ENCODE data around the gene SLC6A13. TPM values are rescaled to one million over a fixed set of nuclear protein-coding genes. Genes with fewer than 3 reads are reported as not detected.

Gene SLC6A13
- total and polyA plus RNA-seq, 2 of the 8 experiments (the other 6 are each of a cell fraction or from before 2014, with no cell fraction given), result 0.03 TPM; not detected in 1

DNA sequence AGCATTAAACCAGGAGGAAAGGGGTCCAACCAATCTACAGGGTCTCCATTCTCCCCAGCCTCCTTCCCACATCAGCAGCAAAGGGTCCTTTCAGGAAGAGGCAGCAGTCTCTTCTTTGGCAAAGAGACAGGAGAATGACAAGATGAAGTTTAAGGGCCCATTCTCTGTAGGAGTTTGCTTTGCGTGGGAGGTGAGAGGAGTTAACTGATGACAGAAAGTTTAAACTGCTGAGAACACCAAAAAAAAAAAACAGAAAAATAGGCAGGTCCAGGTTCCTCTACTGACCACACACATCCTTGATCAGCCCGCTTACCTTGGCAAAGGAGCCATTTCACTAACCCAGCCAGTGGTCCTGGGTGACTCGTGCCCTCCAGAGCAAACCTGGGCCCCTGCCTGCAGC lies 5.7 kb downstream of the SLC6A13 start:
- H3K9ac ChIP-seq (replicated peaks in 1 of 4; ENCODE audit: extremely low read depth in 1 of 4, low read depth in 3 of 4, low read length in 3 of 4), result no peak overlapping the region
- H3K36me3 ChIP-seq (ENCODE audit: control insufficient read depth in 2 of 4, insufficient read depth in 4 of 4, low read length in 3 of 4), result no peaks in the 10 kb centered on the region
- H4K20me1 ChIP-seq (replicated peaks in 1 of 2; ENCODE audit: control insufficient read depth in 1 of 2, insufficient read depth in 2 of 2, low read length in 2 of 2), result no peaks in the 10 kb centered on the region
- H3K79me2 ChIP-seq (ENCODE audit: control insufficient read depth in 1 of 2, insufficient read depth in 2 of 2, low read length in 2 of 2), result no peaks in the 10 kb centered on the region
- FAIRE-seq (no peak), DNase-seq (ENCODE audit: low read depth in 1 of 2, low spot score in 2 of 2) (peak in 1 of 2 experiments; percentile 22)
- no peaks in the 10 kb centered on the region for H3K4me1 ChIP-seq (replicated peaks in 1 of 4; ENCODE audit: control insufficient read depth in 3 of 4, insufficient read depth in 4 of 4, low read length in 3 of 4)
- H3K4me3 ChIP-seq (ENCODE audit: extremely low read depth in 1 of 4, insufficient read depth in 2 of 4, low read depth in 3 of 4, low read length in 4 of 4), result no peak overlapping the region
- no peak overlapping the region for H2AK5ac ChIP-seq (ENCODE audit: low read depth, low read length)
- no peak overlapping the region for H3K56ac ChIP-seq (replicated peaks; ENCODE audit: insufficient read length, low read depth, low read length)
- no peak overlapping the region for H2BK5ac ChIP-seq (ENCODE audit: low read depth, low read length)
- no peak overlapping the region for H3K14ac ChIP-seq (ENCODE audit: insufficient read length)
- no peaks in the 10 kb centered on the region for H3K23me2 ChIP-seq (ENCODE audit: low read depth, low read length)
- H2BK120ac ChIP-seq (replicated peaks; ENCODE audit: low read depth, low read length), result no peak overlapping the region
- no peak overlapping the region for H2AFZ ChIP-seq (ENCODE audit: low read length)
- H2BK12ac ChIP-seq (ENCODE audit: low read depth, low read length), result no peak overlapping the region
- H3K27me3 ChIP-seq (replicated peaks in 1 of 4; ENCODE audit: control insufficient read depth in 3 of 4, extremely low read depth in 1 of 4, insufficient read depth in 3 of 4, low read length in 3 of 4), result 0 out of 7 replicates have a peak, but pooled peaks cover 0 to 5% (median 0%) of the 10 kb centered on the region in 4 experiments
- H2BK20ac ChIP-seq (ENCODE audit: low read length), result no peak overlapping the region
- CTCF ChIA-PET (ENCODE audit: partially characterized antibody), result interaction anchor here (1.2 kb wide), 1 partner anchor 37 kb away, joined by 3 read pairs; no protein-coding TSS in a partner anchor
- POLR2A ChIA-PET (ENCODE audit: partially characterized antibody), result no interaction called here
- H3K4ac ChIP-seq (replicated peaks; ENCODE audit: insufficient read length, low read depth, low read length), result no peak overlapping the region
- H3K79me1 ChIP-seq (ENCODE audit: low read depth, low read length), result no peaks in the 10 kb centered on the region
- no peak overlapping the region for H4K91ac ChIP-seq (replicated peaks; ENCODE audit: insufficient read length, low read length)
- no peak overlapping the region for H3K23ac ChIP-seq (ENCODE audit: insufficient read length)
- whole genome bisulfite sequencing, 2 experiments (ENCODE audit: extremely low coverage in 1 of 2, insufficient coverage in 1 of 2, insufficient read length in 1 of 2, insufficient replicate concordance in 2 of 2, low coverage in 1 of 2, low lambda C conversion rate in 2 of 2, missing lambda C conversion rate in 1 of 2), result 75% methylated on average over 3 of the region's 3 CpGs; no CpG with 5 or more reads in 1 of the 2 experiments
- no peaks in the 10 kb centered on the region for H3K9me3 ChIP-seq (ENCODE audit: insufficient read depth in 2 of 2, low read depth in 1 of 2, low read length in 1 of 2)
- no peak overlapping the region for H3K18ac ChIP-seq (ENCODE audit: extremely low read depth, low read length)
- H3K4me2 ChIP-seq (ENCODE audit: insufficient read depth in 1 of 2, low read depth in 2 of 2, low read length in 2 of 2), result no peak overlapping the region
- H4K8ac ChIP-seq (ENCODE audit: extremely low read depth, insufficient read depth, low read length), result no peak overlapping the region
- no peak overlapping the region for H4K5ac ChIP-seq (ENCODE audit: insufficient read length, low read depth, low read length)
- no peak overlapping the region for H3K27ac ChIP-seq (ENCODE audit: low read depth, low read length)
- no peak overlapping the region for H2BK15ac ChIP-seq (ENCODE audit: low read length)
- TF ChIP-seq BACH1 (IDR thresholded peaks at IDR 0.05; ENCODE audit: low read length), result no peak
- TF ChIP-seq, protein P1, sequence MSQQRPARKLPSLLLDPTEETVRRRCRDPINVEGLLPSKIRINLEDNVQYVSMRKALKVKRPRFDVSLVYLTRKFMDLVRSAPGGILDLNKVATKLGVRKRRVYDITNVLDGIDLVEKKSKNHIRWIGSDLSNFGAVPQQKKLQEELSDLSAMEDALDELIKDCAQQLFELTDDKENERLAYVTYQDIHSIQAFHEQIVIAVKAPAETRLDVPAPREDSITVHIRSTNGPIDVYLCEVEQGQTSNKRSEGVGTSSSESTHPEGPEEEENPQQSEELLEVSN (IDR thresholded peaks at IDR 0.05), result no peak
- no peak for TF ChIP-seq EGR1 (IDR thresholded peaks at IDR 0.05; ENCODE audit: borderline replicate concordance, low read depth, low read length)
- TF ChIP-seq BCL11A (IDR thresholded peaks at IDR 0.05; ENCODE audit: low read depth in 2 of 2, low read length in 2 of 2), result no peak
